ENCODE data around the gene CHN2. TPM values are rescaled to one million over a fixed set of nuclear protein-coding genes. Genes with fewer than 3 reads are reported as not detected.

The CHN2 gene
- total RNA-seq, 2 donors from 2014 or later, result 7.0 to 29.1 TPM

GRCh38 chr7:29471444-29472138 lies 277.0 kb downstream of the CHN2 start:
- intact Hi-C loops (cut with DNase I), result no loop called here
- H3K36me3 ChIP-seq, result no peaks in the 10 kb centered on the region
- no peaks in the 10 kb centered on the region for H3K4me1 ChIP-seq (replicated peaks)
- no peak for DNase-seq (ENCODE audit: low spot score)
- H3K27ac ChIP-seq, result no peak overlapping the region
- no peak overlapping the region for H3K4me3 ChIP-seq
- no peaks in the 10 kb centered on the region for H3K27me3 ChIP-seq (replicated peaks; ENCODE audit: insufficient read depth)
- no peaks in the 10 kb centered on the region for H3K9me3 ChIP-seq
- 71% methylated on average over 13 of the region's 13 CpGs for WGBS
- TF ChIP-seq POLR2AphosphoS5 (IDR thresholded peaks at IDR 0.05) (no peak), POLR2A (IDR thresholded peaks at IDR 0.05) (no peak)
- TF ChIP-seq, protein P1, sequence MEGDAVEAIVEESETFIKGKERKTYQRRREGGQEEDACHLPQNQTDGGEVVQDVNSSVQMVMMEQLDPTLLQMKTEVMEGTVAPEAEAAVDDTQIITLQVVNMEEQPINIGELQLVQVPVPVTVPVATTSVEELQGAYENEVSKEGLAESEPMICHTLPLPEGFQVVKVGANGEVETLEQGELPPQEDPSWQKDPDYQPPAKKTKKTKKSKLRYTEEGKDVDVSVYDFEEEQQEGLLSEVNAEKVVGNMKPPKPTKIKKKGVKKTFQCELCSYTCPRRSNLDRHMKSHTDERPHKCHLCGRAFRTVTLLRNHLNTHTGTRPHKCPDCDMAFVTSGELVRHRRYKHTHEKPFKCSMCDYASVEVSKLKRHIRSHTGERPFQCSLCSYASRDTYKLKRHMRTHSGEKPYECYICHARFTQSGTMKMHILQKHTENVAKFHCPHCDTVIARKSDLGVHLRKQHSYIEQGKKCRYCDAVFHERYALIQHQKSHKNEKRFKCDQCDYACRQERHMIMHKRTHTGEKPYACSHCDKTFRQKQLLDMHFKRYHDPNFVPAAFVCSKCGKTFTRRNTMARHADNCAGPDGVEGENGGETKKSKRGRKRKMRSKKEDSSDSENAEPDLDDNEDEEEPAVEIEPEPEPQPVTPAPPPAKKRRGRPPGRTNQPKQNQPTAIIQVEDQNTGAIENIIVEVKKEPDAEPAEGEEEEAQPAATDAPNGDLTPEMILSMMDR (IDR thresholded peaks at IDR 0.05), result no peak

GRCh38 chr7:29476916-29477315 lies 282.3 kb downstream of the CHN2 start:
- Histone ChIP-seq H3K27me3 (replicated peaks; ENCODE audit: insufficient read depth) (no peaks in the 10 kb centered on the region), H3K27ac (no peak overlapping the region), H3K4me1 (replicated peaks) (peaks cover 3% of the 10 kb centered on the region), H3K36me3 (no peaks in the 10 kb centered on the region), H3K4me3 (no peak overlapping the region), H3K9me3 (no peaks in the 10 kb centered on the region)
- intact Hi-C loops (cut with DNase I), result no loop called here
- TF ChIP-seq POLR2AphosphoS5 (IDR thresholded peaks at IDR 0.05), result no peak
- TF ChIP-seq, protein P1 (IDR thresholded peaks at IDR 0.05), result no peak
- TF ChIP-seq POLR2A (IDR thresholded peaks at IDR 0.05), result no peak
- 69% methylated on average over 4 of the region's 4 CpGs for WGBS
- no peak for DNase-seq (ENCODE audit: low spot score)

GRCh38 chr7:29478226-29478625 lies 283.7 kb downstream of the CHN2 start:
- Histone ChIP-seq H3K36me3 (no peaks in the 10 kb centered on the region), H3K4me3 (no peak overlapping the region), H3K27me3 (replicated peaks; ENCODE audit: insufficient read depth) (no peaks in the 10 kb centered on the region), H3K4me1 (replicated peaks) (peaks cover 3% of the 10 kb centered on the region), H3K27ac (no peak overlapping the region), H3K9me3 (no peaks in the 10 kb centered on the region)
- TF ChIP-seq POLR2A (IDR thresholded peaks at IDR 0.05), result no peak
- TF ChIP-seq POLR2AphosphoS5 (IDR thresholded peaks at IDR 0.05), result no peak
- TF ChIP-seq, protein P1 (IDR thresholded peaks at IDR 0.05), result no peak
- intact Hi-C loops (cut with DNase I), result no loop called here
- WGBS, result 96% methylated on average over 3 of the region's 3 CpGs
- no peak for DNase-seq (ENCODE audit: low spot score)

DNA sequence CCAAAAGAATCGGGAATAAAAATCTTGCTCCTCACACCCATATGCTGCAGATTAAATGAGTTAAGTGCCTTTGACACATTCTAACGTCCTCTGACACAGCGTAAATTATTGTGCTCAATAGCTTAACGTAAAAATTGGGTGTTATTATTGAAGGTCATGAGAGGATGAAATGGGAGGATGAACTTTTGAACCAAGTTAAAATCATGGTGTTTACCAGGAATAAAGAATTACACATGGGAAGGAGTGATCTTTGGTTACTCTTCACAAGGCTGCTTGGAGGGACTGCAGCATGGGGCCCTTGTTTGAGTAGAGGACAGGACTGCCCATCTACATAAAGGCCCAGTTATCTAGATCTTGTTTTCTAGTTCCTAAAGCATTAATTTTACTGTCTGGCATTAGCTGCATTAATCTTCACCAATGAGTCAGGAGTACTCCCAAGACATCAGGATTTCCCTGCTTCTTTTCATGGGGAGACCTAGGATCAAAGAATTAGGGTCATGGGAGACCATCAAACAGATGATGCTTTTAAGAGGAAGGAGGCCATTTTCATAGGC lies 284.2 kb downstream of the CHN2 start:
- intact Hi-C loops (cut with DNase I), result no loop called here
- peaks cover 3% of the 10 kb centered on the region for H3K4me1 ChIP-seq (replicated peaks)
- H3K27ac ChIP-seq, result no peak overlapping the region
- H3K4me3 ChIP-seq, result no peak overlapping the region
- H3K27me3 ChIP-seq (replicated peaks; ENCODE audit: insufficient read depth), result no peaks in the 10 kb centered on the region
- TF ChIP-seq POLR2AphosphoS5 (IDR thresholded peaks at IDR 0.05) (no peak), POLR2A (IDR thresholded peaks at IDR 0.05) (no peak)
- TF ChIP-seq, protein P1 (IDR thresholded peaks at IDR 0.05), result no peak
- 96% methylated on average over 4 of the region's 4 CpGs for WGBS
- no peaks in the 10 kb centered on the region for H3K36me3 ChIP-seq
- DNase-seq (ENCODE audit: low spot score), result no peak
- no peaks in the 10 kb centered on the region for H3K9me3 ChIP-seq

Data from prostate gland (tissue), 2 donors.